Natural killer cell (primary cell): Measurements from ENCODE around the gene PLPP3. TPM values are rescaled to one million over a fixed set of nuclear protein-coding genes. Genes with fewer than 3 reads are reported as not detected.

Source experiments
- ATAC-seq, 3 donors: fragments of 150-1000 bp in 2 of 3; fragments of 200-7000 bp in 1 of 3; cut with Tn5 transposase; 1 replicate in 1 of 3; 2 replicates in 2 of 3; pipeline ENCODE4 v1.10.0; 2021; ENCODE audit warnings: mild to moderate bottlenecking in 2 of 3, moderate library complexity in 2 of 3
- DNase-seq, 2 donors: peaks; one replicate each; pipeline versions ENCODE4 v3.0.0 to v3.0.0-alpha.2; 2013 to 2021; ENCODE audit warnings: mixed read lengths in 1 of 2
- H3K27ac ChIP-seq: one replicate; pipeline ENCODE4 v1.5.1; 2013; ENCODE audit warnings: mild to moderate bottlenecking, low read length
- H3K27me3 ChIP-seq: one replicate; pipeline ENCODE4 v1.6.1; 2013; ENCODE audit warnings: low read length; ENCODE audit not compliant: control insufficient read depth, insufficient read depth
- H3K36me3 ChIP-seq: one replicate; pipeline ENCODE4 v1.6.1; 2013; ENCODE audit warnings: low read length; ENCODE audit not compliant: control insufficient read depth, insufficient read depth
- H3K4me1 ChIP-seq: one replicate; pipeline ENCODE4 v1.6.1; 2013; ENCODE audit warnings: low read length; ENCODE audit not compliant: control insufficient read depth, insufficient read depth
- H3K4me3 ChIP-seq: one replicate; pipeline ENCODE4 v1.5.1; 2013; ENCODE audit warnings: low read length
- H3K9me3 ChIP-seq: one replicate; pipeline ENCODE4 v1.6.1; 2013; ENCODE audit warnings: low read length; ENCODE audit not compliant: control insufficient read depth, insufficient read depth
- H3K27ac Mint-ChIP-seq, 2 donors: one replicate each; pipeline ENCODE4 v1.8.0; 2022; ENCODE audit warnings: mild to moderate bottlenecking in 2 of 2, mixed read lengths in 2 of 2, moderate library complexity in 1 of 2
- H3K27me3 Mint-ChIP-seq, 2 donors: one replicate each; pipeline ENCODE4 v1.8.0; 2022; ENCODE audit warnings: low read depth in 2 of 2, mixed read lengths in 2 of 2
- H3K36me3 Mint-ChIP-seq: one replicate; pipeline ENCODE4 v1.8.0; 2022; ENCODE audit warnings: mixed read lengths
- H3K4me1 Mint-ChIP-seq, 2 donors: one replicate each; pipeline ENCODE4 v1.8.0; 2022; ENCODE audit warnings: mixed read lengths in 2 of 2
- H3K4me3 Mint-ChIP-seq: one replicate; pipeline ENCODE4 v1.8.0; 2022; ENCODE audit warnings: mild to moderate bottlenecking, moderate library complexity, mixed read lengths
- H3K9me3 Mint-ChIP-seq, 2 donors: one replicate each; pipeline ENCODE4 v1.8.0; 2022; ENCODE audit warnings: mixed read lengths in 2 of 2
- CTCF ChIP-seq: fragments of 200-600 bp; IDR thresholded peaks from one replicate; pipeline ENCODE4 v1.8.0; 2022; ENCODE audit warnings: antibody characterized with exemption
- WGBS: methylation state at CpG from one replicate; pipeline ENCODE4 v1.1.7; 2013; ENCODE audit warnings: missing lambda C conversion rate; ENCODE audit not compliant: insufficient coverage; 5-methylcytosine and 5-hydroxymethylcytosine counted together
- intact Hi-C: fragments of 100-400 bp; cut with micrococcal nuclease; formaldehyde crosslinking; loops from one replicate; pipeline ENCODE4 v1.14.2; 2022
- total RNA-seq, 4 donors: library from RNA; stranded (reverse); fragments of 120-200 nt in 1 of 4; gene quantifications; one replicate each; pipeline versions ENCODE4 v1.2.3 to v1.2.4, GENCODE V29; 2013 to 2022

PLPP3 gene
- total RNA-seq, 3 donors from 2014 or later (not counting 1 experiment from before 2014, with no cell fraction given), result 0.11 to 0.50 TPM; not detected in 1

GRCh38 chr1:56509713-56510641, 69.4 kb downstream of the PLPP3 start:
- no peak overlapping the region for H3K27ac Mint-ChIP-seq
- no peak for TF ChIP-seq CTCF
- Histone ChIP-seq H3K27me3 (no peaks in the 10 kb centered on the region), H3K27ac (no peak overlapping the region), H3K36me3 (no peaks in the 10 kb centered on the region), H3K9me3 (no peaks in the 10 kb centered on the region), H3K4me3 (no peak overlapping the region), H3K4me1 (no peaks in the 10 kb centered on the region)
- no peak overlapping the region for H3K4me3 Mint-ChIP-seq
- 81% methylated on average over 12 of the region's 13 CpGs for WGBS
- H3K27me3 Mint-ChIP-seq, result peaks cover 0 to 16% of the 10 kb centered on the region in 2 donors
- intact Hi-C loops, result no loop called here
- no peaks in the 10 kb centered on the region for H3K36me3 Mint-ChIP-seq
- peaks cover 0 to 5% of the 10 kb centered on the region in 2 donors for H3K4me1 Mint-ChIP-seq
- no peak for DNase-seq
- no peak for ATAC-seq
- H3K9me3 Mint-ChIP-seq, result no peaks in the 10 kb centered on the region

- H3K4me3 Mint-ChIP-seq, result no peak overlapping the region
- H3K36me3 Mint-ChIP-seq, result no peaks in the 10 kb centered on the region
- peaks cover 0 to 5% of the 10 kb centered on the region in 2 donors for H3K4me1 Mint-ChIP-seq
- DNase-seq (no peak), ATAC-seq (no peak)
- Histone ChIP-seq H3K36me3 (no peaks in the 10 kb centered on the region), H3K4me3 (no peak overlapping the region), H3K27me3 (no peaks in the 10 kb centered on the region), H3K9me3 (no peaks in the 10 kb centered on the region), H3K4me1 (no peaks in the 10 kb centered on the region), H3K27ac (no peak overlapping the region)
- WGBS, result 65% methylated on average over 4 of the region's 4 CpGs
- H3K9me3 Mint-ChIP-seq, result no peaks in the 10 kb centered on the region
- peaks cover 0 to 16% of the 10 kb centered on the region in 2 donors for H3K27me3 Mint-ChIP-seq
- H3K27ac Mint-ChIP-seq, result no peak overlapping the region
- TF ChIP-seq CTCF, result no peak
- intact Hi-C loops, result no loop called here
Observed at GRCh38 chr1:56508523-56508983, 70.8 kb downstream of the PLPP3 start.

- Mint-ChIP-seq H3K9me3 (no peaks in the 10 kb centered on the region), H3K27me3 (peaks cover 0 to 16% of the 10 kb centered on the region in 2 donors), H3K36me3 (no peaks in the 10 kb centered on the region), H3K4me3 (no peak overlapping the region), H3K4me1 (peaks cover 0 to 5% of the 10 kb centered on the region in 2 donors), H3K27ac (no peak overlapping the region)
- intact Hi-C loops, result no loop called here
- ATAC-seq (no peak), DNase-seq (no peak)
- H3K27ac ChIP-seq, result no peak overlapping the region
- H3K27me3 ChIP-seq, result no peaks in the 10 kb centered on the region
- no peaks in the 10 kb centered on the region for H3K9me3 ChIP-seq
- H3K36me3 ChIP-seq, result no peaks in the 10 kb centered on the region
- no peak overlapping the region for H3K4me3 ChIP-seq
- TF ChIP-seq CTCF, result no peak
- WGBS, result 77% methylated on average over 3 of the region's 3 CpGs
- no peaks in the 10 kb centered on the region for H3K4me1 ChIP-seq
Observed at GRCh38 chr1:56507925-56508522, 71.3 kb downstream of the PLPP3 start.
